Hepatocyte (in vitro differentiated cells): ENCODE measurements around the gene KCND2.

Experiments used
- EZH2phosphoT487 ChIP-seq: fragments of 200-600 bp; sonication (generic); IDR thresholded peaks from one replicate; pipeline ENCODE4 v1.6.1; 2018; ENCODE audit warnings: antibody characterized with exemption, mild to moderate bottlenecking, low read depth, moderate library complexity; ENCODE audit not compliant: unreplicated experiment, severe bottlenecking
- TF ChIP-seq, protein P1 (sequence below): fragments of 200-600 bp; sonication (generic); IDR thresholded peaks from 2 replicates; pipeline ENCODE4 v1.5.1; 2016; ENCODE audit warnings: antibody characterized with exemption, mild to moderate bottlenecking; ENCODE audit not compliant: poor library complexity

DNA sequence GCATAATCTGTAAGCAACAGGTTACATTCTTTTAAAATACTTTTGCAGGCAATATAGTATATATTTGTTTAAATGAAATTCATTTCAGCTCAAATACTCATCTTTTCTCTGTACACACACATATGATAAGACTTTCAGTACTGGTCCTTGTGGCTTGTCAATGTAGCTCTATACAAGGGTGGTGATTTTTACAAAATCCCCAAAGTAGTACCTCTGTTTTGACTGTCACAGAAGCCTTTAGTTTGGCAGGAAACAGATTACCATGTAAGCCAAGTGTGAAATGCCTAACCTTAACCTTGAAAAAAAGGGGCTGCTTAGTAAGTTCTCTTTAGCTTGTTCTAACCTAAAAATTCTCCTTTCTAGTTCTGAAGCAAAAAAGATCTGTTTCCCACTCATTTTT is 87.9 kb downstream of the KCND2 start:
- TF ChIP-seq, protein P1, sequence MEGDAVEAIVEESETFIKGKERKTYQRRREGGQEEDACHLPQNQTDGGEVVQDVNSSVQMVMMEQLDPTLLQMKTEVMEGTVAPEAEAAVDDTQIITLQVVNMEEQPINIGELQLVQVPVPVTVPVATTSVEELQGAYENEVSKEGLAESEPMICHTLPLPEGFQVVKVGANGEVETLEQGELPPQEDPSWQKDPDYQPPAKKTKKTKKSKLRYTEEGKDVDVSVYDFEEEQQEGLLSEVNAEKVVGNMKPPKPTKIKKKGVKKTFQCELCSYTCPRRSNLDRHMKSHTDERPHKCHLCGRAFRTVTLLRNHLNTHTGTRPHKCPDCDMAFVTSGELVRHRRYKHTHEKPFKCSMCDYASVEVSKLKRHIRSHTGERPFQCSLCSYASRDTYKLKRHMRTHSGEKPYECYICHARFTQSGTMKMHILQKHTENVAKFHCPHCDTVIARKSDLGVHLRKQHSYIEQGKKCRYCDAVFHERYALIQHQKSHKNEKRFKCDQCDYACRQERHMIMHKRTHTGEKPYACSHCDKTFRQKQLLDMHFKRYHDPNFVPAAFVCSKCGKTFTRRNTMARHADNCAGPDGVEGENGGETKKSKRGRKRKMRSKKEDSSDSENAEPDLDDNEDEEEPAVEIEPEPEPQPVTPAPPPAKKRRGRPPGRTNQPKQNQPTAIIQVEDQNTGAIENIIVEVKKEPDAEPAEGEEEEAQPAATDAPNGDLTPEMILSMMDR: no peak
- no peak for TF ChIP-seq EZH2phosphoT487
